Activated CD8-positive, alpha-beta memory T cell treated with anti-CD3 and anti-CD28 coated beads, Interleukin-2, amount 50 U/mL, for 24 hours (primary cell): ENCODE measurements around the gene KRT86.
"Not testable (repeated sequence)": the region's sequence is repeated elsewhere in the genome, so short reads cannot be mapped to it uniquely, and the experiment has no call there.

ENCODE experiments used
- DNase-seq: peaks from one replicate; pipeline ENCODE4 v3.0.0-alpha.2; 2020; ENCODE audit errors: extremely low read depth

Gene KRT86

GRCh38 chr12:52314511-52314910, 40.1 kb downstream of the KRT86 start:
- DNase-seq: no peak

DNA sequence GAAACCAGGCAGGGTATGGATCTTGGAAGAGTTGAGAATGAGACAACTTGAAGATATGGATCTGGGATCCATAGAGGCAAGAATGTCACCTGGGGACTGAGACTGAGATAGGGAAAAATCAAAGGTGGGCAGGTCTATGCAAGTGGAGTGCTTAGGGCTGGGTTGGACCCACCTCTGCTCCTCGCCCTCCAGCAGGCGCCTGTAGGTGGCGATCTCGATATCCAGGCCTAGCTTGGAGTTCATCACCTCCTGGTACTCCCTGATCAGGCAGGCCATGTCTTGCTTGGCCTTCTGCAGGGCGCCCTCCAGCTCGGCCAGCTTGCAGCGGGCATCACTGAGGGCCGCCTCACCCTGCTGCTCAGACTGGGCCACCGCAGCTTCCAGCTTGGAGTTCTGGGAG, 41.3 kb downstream of the KRT86 start:
- not testable (repeated sequence) for DNase-seq

DNA sequence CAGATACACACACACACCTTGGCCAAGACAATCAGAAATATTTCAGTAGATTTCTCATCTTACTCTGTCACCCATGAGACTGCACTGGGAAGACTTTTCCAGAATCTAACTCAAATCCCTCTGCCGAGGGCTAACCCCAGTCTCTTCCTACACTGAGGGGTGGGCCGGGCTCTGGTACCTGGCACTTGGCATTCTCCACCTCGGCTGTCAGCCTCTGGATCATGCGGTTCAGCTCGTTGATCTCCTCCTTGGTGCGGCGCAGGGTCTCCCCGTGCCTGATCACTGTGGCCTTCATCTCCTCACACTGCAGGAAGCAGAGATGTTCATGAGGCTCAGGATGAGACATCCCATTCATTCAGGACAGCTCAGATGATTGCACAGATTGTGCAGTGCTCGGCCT, 41.8 kb downstream of the KRT86 start:
- no peak for DNase-seq

- no peak for DNase-seq
Measured at GRCh38 chr12:52316701-52317100, 42.3 kb downstream of the KRT86 start.

DNA sequence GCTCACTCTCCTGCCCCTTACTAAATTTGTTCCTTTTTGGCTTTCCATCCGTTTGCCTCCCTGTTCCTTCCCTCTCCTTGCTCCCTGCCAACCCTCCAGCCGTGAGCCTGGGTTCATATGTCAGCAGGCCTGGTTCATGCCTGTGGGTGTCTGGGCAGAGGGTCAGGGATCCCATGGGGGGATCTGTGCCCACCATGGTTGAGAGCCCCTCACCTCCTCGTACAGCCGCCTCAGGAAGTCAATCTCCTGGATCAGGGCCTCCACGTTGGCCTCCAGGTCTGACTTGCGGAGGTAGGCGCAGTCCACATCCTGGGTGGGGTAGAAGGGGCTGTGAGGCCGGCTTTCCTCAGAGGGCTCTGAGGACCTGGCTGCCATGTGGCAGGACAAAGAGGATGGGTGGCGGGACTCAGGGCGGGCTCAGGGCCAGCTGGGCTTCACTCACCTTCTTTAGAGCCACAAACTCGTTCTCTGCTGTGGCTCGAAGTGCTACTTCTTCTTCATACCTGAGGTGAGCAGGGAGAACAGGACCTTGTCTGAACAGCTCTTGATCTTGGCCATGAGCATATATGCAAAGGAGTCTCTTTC, 43.1 kb downstream of the KRT86 start:
- DNase-seq: no peak

DNA sequence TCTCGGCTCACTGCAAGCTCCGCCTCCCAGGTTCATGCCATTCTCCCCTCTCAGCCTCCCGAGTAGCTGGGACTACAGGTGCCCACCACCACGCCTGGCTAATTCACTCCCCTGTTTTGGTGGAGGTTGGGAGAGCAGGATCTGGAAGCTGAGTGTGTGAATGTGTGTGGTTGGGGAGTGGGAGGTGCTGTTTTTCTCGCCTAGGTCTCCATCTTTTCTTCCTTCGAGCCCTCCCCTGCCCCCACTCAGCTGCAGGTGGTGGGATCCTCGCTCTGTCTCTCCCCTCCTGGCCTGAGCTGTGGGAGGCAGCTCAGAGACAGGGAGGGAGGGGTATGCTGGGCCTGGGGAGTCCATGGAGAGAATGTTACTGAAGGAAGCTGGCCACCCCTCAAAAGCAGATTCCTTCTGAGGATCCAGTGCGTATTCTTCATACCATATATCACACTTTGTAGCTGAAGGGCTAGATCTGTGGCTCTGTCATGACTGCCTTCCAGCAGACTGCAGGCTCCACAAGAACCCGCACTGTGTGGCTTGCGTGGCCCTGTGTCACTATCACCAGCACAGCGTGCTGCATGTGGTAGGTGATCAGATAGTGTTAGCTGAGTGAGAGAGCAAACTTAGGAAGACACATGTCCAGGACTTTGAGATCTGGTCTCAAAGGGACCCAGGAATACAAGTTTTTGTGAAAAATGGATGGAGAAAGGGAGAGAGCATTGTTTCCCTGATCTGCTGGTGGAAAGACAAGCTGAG, 44.0 kb downstream of the KRT86 start:
- no peak for DNase-seq

DNA sequence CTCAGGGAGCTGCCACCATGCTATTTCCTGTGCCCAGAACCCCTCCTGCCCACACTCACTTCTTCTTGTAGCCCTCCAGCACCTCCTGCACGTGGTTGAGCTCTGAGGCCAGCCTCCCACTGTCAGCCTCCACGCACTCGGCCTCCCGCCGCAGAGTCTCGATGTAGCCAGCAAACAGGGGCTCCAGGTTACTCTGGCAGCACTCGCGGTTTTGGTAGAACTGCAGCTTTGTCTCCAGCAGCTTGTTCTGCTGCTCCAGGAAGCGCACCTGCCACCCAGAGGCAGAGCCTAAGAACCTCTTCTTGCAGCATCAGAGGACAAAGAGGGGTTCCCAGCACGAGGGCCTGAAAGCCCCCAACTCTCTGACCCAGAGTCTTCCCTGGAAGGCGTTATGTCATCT, 44.7 kb downstream of the KRT86 start:
- DNase-seq: no peak

DNA sequence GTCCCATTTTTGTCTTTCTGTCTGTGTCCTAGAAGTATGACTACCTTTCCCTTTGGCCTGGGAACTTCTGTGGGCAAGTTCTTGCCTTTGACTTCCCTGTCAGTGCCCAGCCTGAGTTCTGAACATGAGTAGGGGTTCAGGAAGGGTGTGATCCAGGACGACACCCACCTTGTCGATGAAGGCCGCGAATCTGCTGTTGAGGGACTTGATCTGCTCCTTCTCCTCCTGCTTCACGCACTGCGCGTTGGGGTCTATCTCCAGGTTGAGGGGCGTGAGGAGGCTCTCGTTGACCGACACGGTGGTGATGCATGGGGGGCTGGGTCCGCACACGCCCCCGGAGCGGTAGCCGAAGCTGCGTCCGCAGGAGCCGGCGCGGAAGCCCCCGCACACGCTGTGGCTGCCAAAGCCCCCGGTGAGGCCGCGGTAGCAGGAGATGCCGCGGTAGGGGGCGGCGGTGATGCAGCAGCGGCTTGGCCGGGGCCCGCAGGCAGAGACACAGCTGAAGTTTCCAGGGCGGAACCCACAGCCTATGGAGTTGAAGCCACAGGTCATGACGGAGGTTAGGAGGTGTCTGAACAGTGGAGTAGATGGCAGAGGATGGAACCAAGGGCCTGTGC, 46.4 kb downstream of the KRT86 start, which contains the start of gene KRT83:
Gene KRT83 (minus strand): TSS at position 615 of the 617 bp plus-strand sequence. CDS start 63 bp downstream, at position 552.
- no peak for DNase-seq

DNA sequence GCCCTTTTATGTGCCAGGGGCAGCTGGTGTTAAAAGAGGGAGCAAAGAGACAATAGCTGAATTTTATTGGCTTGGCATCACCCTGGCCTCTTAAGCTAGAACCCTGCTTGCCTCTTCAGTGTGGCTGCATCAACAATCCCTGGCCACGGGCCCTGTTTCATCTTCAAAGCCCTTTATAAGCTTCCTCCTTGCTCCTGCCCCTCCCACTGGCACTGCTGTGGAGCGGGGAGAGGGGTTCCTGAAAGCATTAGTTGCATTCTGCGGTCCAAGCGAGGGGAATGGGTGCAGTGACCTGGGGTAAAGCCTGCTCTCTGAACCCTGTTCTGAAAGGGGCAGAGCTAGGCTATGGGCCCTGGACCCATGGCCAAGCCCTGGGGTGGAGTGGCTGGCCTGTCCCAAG, 47.0 kb downstream of the KRT86 start:
- DNase-seq: no peak

GRCh38 chr12:52322069-52322468, 47.6 kb downstream of the KRT86 start:
- no peak for DNase-seq

- DNase-seq: no peak
Measured at GRCh38 chr12:52323001-52323400, 48.6 kb downstream of the KRT86 start.

DNA sequence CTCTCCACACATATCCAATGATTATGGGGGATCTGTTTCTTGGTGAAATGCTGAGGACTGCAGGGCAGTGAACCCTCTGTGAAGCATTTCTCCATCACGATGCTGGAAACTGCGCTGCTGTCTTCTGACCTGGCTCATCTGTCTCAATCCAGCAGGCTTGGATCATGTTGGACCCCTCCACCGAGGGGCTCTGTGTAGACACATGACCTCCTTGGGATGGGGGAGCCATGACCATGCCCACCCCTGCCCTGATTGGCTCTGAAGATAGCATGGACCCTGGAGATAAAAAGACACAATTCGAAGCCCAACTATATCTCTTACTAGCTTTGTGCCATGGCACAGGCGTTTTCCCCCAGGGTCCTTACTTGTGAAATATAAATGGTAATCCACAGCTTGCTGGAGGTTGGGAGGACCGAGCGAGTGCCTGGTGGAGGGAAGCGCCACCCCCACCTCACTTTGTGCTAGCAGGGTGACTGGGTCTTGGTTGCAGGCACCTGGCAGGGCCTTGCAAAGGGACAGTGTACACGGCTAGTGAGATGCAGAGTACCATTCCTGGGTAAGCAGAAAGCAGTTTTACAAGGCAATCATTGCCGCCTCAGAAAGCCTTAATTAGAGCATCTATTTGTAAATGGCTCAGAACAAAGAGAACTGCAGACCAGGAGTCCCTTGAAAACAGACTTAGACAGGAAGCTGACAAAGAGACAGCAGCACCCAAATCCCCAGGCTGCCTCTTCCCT, 49.1 kb downstream of the KRT86 start:
- no peak for DNase-seq

DNA sequence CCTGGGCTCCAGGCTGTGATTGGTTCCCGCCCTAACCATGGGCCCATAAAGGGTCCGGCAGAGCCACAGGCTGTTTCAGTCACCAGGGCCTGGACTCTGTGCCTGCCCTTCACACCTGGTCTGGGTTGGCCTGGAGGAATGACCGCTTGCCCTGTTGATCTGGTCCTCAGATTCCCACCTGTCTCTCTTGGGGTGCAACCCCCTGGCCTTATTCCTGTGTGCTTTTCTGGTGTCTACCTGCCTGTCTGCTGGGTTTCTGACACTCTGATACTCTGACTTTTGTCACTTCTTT, 49.7 kb downstream of the KRT86 start:
- no peak for DNase-seq

DNA sequence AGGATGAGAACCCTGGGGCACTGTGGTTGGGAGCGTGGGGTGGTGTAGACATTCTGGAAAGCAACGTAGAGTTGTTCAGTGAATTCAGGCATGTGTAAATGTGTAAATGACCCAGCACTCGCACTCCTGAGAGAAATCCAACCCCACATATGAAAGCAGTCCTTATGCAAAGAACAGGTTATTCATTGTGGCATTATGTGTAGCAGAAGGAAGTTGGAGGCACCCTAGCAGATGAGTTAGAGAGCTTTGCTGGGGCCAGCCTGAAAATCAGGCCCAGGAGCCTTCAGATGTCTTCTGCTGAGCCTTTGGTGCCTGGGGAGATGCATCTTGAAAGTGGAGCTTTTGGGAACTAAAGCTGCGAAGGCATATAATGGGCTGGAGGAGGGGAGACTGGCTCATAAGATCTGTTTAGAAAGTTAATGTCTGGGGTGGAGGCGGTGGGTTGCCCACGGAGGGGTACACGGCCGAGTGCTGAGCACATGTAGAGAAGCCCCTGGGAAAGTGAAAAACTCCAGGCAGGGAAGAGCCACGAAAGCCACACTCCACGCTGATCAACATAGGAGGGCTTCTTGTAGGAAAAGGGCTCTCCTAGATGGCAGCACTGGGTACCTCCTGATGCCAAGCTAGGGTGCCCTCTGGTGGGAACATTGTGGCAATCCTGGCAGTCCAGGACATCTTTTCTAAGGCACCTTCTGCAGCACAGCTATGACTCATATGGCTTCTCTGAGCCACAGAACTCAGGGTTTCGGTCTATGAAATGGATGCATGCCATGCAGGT, 52.8 kb downstream of the KRT86 start:
- peak; percentile 60 for DNase-seq

- no peak for DNase-seq
Measured at GRCh38 chr12:52327830-52328500, 53.5 kb downstream of the KRT86 start.

DNA sequence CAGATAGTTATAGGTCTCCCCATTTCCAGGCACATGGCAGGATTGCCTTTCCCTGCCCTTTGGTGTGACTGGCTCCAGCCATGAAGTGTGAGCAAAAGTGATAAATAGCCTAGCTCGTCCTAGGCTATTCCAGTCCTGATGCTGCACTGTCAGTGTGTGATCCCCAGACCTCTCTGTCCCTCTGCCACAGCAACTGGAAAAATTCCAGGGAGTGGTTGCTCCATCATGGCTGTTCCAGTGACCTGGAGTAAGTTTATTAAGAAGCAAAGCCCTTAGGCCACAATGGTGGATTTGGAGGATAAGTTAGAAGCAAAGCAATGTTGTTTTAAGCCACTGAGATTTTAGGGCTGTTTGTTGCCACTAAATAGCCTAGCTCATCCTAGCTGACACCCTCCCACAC, 56.6 kb downstream of the KRT86 start:
- no peak for DNase-seq

DNA sequence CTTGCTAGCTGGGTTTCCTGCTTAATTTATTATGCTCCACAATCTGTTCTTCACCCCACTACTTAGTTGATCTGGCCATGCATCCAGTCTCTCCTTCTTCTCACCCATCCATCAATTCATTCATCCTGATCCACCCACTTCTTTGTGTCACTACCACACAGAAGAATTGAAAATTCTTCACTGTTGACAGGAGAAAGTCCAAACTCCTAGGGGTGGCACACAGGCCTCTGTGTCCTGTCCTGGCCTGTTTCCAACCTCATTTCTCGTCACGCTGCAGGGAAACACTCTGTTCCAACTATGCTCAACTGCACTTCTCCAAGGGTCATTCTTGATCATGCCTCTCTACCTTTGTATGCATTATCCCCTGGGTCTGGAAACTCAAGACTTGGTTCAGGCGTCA, 57.4 kb downstream of the KRT86 start:
- no peak for DNase-seq

DNA sequence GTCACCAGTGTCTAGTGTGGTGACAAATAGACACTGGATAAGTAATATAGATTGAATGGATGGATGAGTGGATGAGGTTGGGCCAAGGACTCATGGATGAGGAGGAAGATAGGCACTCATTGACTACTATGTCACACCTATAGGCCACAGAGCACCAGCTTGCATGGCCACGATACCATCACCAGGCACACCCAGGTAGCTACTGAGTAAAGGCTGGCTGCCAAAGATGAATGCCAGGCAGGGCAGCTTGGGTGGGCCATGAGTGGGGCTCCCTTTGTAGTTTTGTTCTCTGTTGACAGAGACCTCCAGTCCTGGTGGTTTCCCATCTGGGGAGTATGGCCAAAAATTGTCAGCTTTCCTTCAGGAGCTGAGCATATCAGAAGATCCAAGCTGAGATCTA, 57.9 kb downstream of the KRT86 start:
- DNase-seq: no peak

GRCh38 chr12:52333321-52333720, 58.9 kb downstream of the KRT86 start:
- no peak for DNase-seq

- no peak for DNase-seq
Measured at GRCh38 chr12:52334185-52334584, 59.7 kb downstream of the KRT86 start.

GRCh38 chr12:52335598-52336262, 61.3 kb downstream of the KRT86 start:
- DNase-seq: no peak
